OCI-LY7 (cell line): Measurements from ENCODE around the gene C10orf71.

Source experiments
- EZH2phosphoT487 ChIP-seq: fragments of 200-600 bp; sonication (generic); IDR thresholded peaks from 2 replicates; pipeline ENCODE4 v1.6.1; 2018; ENCODE audit warnings: low read depth, borderline replicate concordance, mild to moderate bottlenecking, mixed run types, antibody characterized with exemption, low read length, moderate library complexity, mixed read lengths
- TF ChIP-seq, protein P1 (sequence below): fragments of 200-600 bp; sonication (generic); conservative IDR thresholded peaks from 2 replicates; pipeline ENCODE4 v1.5.1; 2014; ENCODE audit warnings: mild to moderate bottlenecking, antibody characterized with exemption, low read length, moderate library complexity, mixed read lengths

DNA sequence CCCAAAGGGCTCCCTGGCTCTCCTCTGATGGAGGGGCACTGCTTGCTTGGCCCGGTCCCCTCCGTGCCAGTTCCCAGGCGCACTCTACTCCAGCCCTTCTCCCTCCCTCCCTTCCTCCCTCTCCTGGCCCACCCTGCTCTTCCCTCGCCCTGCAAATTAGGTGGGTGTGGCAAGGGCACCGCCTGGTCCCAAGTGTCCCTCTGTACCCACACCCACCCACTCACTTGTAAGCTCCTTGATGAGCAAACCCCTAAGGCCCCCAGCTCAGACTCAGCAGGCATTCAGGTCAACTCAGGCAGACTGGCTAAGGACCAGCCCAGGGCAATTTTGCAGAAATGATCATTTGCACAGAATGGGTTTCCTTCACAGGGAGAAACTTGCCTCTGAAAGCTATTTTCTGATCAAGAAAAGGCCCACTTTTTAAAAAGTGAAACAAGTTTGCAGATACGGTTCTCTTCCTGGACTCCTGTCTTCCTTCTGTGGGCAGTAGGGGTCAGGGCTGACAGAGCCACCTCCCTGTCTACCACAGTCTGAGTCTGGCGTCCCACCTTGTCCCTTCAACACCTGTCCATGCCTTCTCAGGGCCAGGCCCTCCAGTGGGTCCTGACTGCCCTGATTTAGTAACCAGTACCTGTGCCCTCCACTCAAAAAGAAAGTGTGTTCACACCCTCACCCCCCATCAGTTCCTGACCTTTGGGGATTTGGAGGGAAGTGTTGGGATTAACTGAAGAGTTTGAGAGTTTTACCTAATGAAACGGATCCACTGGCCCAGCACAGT is 28.3 kb downstream of the C10orf71 start:
- TF ChIP-seq EZH2phosphoT487, result no peak
- TF ChIP-seq, protein P1, sequence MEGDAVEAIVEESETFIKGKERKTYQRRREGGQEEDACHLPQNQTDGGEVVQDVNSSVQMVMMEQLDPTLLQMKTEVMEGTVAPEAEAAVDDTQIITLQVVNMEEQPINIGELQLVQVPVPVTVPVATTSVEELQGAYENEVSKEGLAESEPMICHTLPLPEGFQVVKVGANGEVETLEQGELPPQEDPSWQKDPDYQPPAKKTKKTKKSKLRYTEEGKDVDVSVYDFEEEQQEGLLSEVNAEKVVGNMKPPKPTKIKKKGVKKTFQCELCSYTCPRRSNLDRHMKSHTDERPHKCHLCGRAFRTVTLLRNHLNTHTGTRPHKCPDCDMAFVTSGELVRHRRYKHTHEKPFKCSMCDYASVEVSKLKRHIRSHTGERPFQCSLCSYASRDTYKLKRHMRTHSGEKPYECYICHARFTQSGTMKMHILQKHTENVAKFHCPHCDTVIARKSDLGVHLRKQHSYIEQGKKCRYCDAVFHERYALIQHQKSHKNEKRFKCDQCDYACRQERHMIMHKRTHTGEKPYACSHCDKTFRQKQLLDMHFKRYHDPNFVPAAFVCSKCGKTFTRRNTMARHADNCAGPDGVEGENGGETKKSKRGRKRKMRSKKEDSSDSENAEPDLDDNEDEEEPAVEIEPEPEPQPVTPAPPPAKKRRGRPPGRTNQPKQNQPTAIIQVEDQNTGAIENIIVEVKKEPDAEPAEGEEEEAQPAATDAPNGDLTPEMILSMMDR, result no peak
